Nucleus accumbens (tissue), 56 donors: Measurements from ENCODE around the gene IRX5.

Experiments used
- DNase-seq, 56 donors: peaks; one replicate each; lab custom pipeline; 2025; lab: John Stamatoyannopoulos, UW

IRX5 gene

GRCh38 chr16:54930005-54930868, at the start of gene IRX5:
IRX5 (plus strand) TSS chr16:54930865; CDS start chr16:54931199, 334 bp downstream.
- peak in 50 of 56 donors; percentile 11 to 96 (median 68) for DNase-seq

DNA sequence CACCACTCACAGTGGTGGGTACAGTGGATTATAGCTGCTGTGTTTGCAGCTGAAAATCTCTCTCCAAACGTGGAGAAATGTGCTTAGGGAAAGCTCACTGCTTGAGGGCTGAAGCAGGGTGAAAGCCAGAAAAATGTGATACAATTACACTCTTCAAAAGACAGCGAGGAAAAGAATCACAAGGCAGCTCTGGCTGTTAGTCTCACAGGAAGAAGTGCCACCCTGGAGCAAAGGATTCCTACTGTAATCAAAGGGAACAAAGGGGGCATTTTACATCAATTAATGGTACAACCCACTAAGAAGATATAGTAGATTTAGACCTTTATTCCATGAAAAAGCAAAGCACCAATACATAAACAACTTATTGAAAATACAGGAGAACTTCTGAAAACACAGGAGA, 48.1 kb upstream of the IRX5 start:
- no peak for DNase-seq

GRCh38 chr16:54883358-54883757, 47.3 kb upstream of the IRX5 start:
- DNase-seq = no peak

GRCh38 chr16:54886078-54886477, 44.6 kb upstream of the IRX5 start:
- no peak for DNase-seq

GRCh38 chr16:54890381-54890780, 40.3 kb upstream of the IRX5 start:
- no peak for DNase-seq

- DNase-seq = no peak
Measured at GRCh38 chr16:54891346-54891745, 39.3 kb upstream of the IRX5 start.

DNA sequence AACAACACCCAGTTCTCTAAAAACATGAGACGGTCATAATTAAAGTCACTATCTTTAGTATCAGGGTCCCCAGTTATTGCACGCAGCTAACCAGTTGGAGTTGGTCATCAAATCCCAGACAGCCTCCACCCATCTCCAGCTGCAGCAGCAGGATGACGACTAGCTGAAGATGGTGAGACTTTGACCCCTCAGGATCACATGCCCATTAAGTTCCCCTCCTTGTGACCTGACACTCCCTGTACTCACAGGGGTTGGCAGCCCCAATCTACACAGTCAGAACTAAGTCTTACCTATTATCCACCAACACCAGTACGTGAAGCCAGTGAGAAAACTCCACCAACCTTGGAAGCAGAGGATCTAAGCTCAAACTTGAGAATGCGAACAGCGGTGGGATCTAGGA, 37.7 kb upstream of the IRX5 start:
- DNase-seq = no peak

GRCh38 chr16:54897930-54898329, 32.7 kb upstream of the IRX5 start:
- no peak for DNase-seq

GRCh38 chr16:54901606-54902005, 29.1 kb upstream of the IRX5 start:
- no peak for DNase-seq

GRCh38 chr16:54903047-54903446, 27.6 kb upstream of the IRX5 start:
- no peak for DNase-seq

DNA sequence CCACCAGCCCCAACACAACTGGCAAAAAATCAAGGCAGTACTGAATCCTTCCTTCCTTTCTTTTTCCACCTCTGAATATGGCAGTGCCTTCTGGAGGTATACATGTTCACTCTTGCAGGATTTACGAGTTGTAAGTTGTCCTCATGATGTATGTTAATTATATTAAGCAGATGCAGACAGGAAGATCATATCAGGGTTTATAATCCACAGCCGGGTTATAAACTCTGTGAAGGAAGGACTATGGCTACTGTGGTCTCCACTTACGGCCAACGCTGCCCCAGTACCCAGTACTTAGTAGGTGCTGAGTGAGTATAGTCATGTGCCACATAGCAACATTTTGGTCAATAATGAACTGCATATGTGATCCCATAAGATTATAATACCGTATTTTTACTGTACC, 19.6 kb upstream of the IRX5 start:
- DNase-seq = no peak

DNA sequence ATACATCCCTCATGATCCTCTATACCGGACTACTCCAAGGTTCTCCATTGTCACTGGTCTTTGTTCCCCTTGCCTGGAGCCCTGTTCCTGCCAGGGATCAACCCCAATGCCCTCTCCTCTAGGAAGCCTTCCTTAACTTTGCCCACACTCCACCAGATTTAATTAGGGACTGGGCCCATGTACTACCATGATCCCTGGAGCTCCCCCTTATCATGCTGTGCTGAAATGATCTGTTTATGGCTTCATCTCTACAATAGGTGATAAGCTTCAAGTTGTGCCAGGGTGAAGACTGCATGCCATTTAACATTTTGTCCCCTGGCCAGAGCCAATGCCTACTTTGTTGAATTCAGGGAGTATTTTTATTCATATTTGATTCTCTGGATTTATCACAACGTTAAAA, 17.9 kb upstream of the IRX5 start:
- DNase-seq = no peak

DNA sequence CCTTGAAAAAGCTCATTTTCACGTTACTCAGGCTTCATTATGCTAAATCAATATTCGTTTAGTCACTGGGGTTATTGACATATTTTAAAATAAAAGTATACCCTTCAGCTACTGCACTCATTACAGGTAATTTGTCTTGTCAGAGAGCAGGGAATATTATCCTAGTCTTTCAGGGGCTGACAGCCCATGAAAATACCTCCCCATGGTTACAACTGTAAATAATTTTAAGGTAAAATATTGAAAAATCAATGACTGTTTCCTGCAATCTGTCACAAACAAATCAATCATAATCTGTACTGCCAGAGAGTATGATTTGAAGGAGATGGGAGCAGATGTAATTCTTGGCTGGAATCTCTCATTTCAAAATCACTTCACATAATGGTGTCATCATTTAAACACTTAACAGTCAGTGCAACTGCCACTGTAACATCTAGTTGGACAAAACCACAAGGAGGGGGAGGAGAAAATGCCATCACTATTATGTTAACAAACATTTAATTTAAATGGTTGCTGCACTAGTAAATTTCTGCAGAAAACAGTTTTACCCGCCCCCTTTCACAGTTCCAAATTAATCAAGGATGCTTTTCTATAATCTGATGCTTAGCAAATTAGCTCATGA, 9.3 kb upstream of the IRX5 start:
- no peak for DNase-seq

GRCh38 chr16:54923055-54923473, 7.6 kb upstream of the IRX5 start:
- DNase-seq = no peak

DNA sequence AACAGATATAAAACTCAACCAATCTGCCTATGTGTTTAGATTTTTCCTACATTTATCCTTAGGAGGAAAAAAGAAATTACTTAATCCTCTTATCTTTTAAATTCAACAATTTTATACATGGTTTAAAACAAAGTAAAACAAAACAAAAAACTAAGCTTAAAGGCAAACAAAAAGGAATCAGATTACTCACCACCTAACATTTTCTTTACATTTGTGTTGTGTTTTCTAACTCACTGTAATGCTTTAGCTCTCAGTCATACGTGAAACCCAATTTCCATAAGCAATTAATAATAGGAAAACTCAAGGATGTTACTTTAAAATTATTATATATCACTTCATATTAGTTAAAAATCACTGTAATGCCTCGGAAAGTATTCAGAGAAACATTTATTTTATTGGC, 6.7 kb upstream of the IRX5 start:
- no peak for DNase-seq

DNA sequence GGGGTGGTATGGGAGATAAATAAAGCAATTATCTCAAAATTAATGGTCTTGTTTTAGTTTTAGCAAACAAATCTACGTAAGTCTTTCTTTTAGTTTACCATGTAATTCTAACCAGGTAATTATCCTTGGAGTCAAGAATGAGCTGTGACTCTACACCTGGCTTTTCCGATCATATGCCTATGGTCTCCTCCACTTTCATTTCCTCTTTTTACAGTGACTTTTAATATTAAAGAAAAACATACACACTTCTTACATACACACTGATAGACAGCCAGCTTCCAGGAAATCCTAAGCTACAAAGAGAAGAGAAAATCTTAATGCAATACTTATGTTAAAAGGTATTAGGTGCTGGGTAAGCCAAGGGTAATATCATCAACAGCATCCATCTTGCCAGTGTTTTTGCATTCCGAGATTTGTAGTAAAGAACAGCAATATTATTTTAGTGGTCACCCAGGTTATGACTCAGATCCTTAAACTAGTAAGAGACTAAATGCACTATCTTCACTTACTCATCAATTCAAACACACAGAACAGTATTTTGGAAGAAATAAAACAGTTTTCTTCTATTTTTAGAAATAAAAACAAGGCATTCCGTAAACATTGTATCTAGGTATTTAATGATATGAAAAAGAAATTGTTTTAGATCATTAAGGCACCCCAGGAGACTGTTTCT, 4.4 kb upstream of the IRX5 start:
- no peak for DNase-seq

DNA sequence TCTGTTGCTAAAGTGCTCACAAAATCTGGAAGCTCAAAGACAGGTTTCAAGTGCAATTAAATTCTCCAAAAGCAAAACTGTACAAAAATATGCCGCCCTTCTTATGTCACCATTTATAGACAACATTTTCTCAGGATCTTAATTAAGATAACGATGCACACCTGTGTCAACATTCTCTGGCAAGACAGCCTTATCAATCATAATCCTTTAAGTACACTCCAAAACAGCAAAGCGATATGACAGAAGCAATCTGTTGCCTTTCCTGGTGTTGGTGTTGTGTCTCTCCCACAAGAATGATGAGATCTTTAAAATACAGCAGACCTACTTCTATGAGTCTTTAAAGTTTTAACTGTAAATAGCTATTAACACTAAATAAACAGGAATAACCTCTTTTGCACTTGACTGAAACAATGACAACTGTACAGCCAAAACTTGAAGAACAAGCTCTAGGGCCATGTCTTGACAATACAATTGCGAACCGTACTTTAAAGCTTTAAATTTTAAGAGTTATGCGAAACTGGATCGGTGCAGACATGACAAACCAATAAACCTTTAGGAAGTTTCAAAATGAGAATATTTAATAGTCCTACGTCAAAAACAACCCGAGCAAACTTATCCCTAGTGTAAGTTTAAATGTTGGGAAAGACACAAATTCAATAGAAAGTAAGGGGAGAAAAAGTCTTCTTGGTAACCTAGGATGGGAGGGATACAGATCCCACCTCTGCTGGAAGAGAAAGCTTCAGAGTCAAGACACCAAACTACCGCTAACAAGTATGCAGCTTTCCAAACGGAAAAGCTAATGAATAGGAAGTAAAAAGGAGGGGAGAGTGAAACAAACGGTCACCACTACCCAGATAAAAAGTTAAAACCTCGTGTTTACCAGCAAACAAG, 3.3 kb upstream of the IRX5 start:
- no peak for DNase-seq

- no peak for DNase-seq
Measured at GRCh38 chr16:54928016-54928356, 2.7 kb upstream of the IRX5 start.

GRCh38 chr16:54928411-54929089, 2.1 kb upstream of the IRX5 start:
- DNase-seq = peak in 16 of 56 donors; percentile 17 to 89 (median 62)
